Thyroid gland (tissue), 4 donors: ENCODE data around the gene TEX38.

Experiments
- POLR2A ChIP-seq, 2 donors: fragments of 450-650 bp; IDR thresholded peaks; one replicate each; pipeline ENCODE4 v1.6.1; 2017; ENCODE audit warnings: antibody characterized with exemption in 2 of 2, mild to moderate bottlenecking in 2 of 2, moderate library complexity in 1 of 2
- TF ChIP-seq, protein P1 (sequence below), 6 experiments: fragments of 200-600 bp in 3 of 6; fragments of 450-650 bp in 3 of 6; sonication (generic) in 3 of 6; IDR thresholded peaks; one replicate each; pipeline ENCODE4 v1.5.1; 2016 to 2019; ENCODE audit warnings: antibody characterized with exemption in 6 of 6, mild to moderate bottlenecking in 2 of 6, inconsistent platforms in 1 of 6, moderate library complexity in 1 of 6

DNA sequence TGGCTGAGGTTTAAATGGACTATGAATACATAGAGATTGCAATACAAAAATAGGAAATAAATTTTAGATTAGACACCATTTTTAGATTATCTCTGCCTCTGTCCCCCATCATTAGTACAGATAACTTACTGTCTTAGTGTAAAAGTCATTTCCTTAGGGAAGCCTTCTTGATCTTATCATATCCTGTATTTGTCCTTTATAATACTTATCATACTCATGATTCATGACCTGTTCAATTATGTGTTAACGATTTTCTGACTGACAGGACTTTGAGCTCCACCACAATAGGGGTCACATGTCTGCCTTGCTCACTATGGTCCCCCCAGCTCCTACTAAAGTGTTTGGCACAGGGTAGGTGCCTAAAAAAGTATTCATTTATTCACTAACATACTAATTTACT lies 14.6 kb downstream of the TEX38 start:
- TF ChIP-seq, protein P1, sequence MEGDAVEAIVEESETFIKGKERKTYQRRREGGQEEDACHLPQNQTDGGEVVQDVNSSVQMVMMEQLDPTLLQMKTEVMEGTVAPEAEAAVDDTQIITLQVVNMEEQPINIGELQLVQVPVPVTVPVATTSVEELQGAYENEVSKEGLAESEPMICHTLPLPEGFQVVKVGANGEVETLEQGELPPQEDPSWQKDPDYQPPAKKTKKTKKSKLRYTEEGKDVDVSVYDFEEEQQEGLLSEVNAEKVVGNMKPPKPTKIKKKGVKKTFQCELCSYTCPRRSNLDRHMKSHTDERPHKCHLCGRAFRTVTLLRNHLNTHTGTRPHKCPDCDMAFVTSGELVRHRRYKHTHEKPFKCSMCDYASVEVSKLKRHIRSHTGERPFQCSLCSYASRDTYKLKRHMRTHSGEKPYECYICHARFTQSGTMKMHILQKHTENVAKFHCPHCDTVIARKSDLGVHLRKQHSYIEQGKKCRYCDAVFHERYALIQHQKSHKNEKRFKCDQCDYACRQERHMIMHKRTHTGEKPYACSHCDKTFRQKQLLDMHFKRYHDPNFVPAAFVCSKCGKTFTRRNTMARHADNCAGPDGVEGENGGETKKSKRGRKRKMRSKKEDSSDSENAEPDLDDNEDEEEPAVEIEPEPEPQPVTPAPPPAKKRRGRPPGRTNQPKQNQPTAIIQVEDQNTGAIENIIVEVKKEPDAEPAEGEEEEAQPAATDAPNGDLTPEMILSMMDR (IDR thresholded peaks at IDR 0.05), result no peak
- no peak for TF ChIP-seq POLR2A (IDR thresholded peaks at IDR 0.05)
